GM12872 (cell line): ENCODE measurements around the gene HEATR5B.

Source experiments
- CTCF ChIP-seq: IDR thresholded peaks from 3 replicates; pipeline ENCODE4 v1.5.1; 2011; ENCODE audit warnings: low read depth, mild to moderate bottlenecking, low read length, moderate library complexity; ENCODE audit not compliant: insufficient read depth

Gene HEATR5B

GRCh38 chr2:37109523-37109922 lies 25.4 kb upstream of the HEATR5B start:
- TF ChIP-seq CTCF, result no peak

DNA sequence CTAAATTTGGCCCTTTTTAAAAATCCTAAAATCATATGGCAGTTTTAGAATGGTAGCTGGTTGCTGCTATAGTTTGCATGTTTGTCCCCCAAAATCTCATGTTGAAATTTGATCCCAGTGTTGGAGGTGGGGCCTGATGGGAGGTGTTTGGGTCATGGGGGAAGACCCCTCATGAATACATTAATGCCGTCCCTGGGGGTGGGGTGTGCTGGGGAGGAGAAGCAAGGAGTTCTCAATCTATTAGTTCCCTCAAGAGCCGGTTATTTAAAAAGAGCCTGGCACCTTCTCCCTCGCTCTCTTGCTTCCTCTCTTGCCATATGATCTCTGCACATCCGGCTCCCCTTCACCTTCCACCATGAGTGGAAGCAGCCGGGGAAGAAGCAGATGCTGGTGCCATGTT lies 21.0 kb upstream of the HEATR5B start:
- TF ChIP-seq CTCF, result no peak

DNA sequence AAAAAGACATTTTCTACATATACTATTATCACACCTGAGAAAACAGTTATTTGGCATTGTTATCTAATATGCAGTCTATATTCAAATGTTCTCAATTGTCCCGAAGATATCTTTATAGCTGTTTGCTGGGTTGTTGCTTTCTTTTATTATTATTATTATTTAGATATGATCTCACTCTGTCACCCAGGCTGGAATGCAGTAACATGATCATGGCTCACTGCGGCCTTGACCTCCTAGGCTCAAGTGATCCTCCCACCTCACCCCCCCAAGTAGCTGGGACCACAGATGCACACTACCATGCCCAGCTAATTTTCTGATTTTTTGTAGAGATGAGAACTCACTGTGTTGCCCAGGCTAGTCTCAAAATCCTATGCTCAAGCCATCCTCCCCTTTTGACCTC lies 20.0 kb upstream of the HEATR5B start:
- no peak for TF ChIP-seq CTCF

DNA sequence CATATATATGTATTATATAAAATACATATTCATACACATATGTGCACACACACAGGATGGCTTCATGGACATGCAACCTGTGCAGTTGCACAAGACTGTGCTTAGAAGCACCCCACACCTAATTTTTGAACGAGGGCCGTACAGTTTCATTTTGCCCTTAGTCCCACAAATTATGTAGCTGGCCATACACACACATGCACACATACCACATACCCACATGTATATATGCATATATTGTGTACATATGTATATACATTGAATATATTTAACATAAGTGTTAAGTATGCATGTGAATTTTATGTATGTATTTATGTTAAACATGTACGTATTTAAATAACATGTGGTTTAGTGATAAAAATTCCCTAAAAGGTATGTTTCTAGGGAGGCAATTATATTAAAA lies 18.4 kb upstream of the HEATR5B start:
- no peak for TF ChIP-seq CTCF

DNA sequence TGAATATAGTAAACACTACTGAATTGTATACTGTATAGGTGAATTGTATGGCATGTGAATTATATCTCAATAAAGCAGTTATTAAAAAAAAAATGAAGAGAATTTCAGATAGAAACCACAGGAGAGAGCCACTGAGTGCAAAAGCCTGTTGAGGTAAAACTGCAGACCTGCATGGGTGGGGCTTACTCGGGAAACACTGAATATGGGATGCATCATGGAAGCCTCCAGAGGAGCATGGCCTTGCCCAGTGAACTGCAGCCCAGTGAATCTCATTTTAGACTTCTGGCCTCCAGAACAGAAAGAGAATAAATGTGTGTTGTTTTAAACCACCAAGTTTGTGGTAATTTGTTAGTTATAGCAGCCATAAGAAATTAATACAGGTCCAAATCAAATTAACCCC lies 15.9 kb upstream of the HEATR5B start:
- TF ChIP-seq CTCF, result no peak

DNA sequence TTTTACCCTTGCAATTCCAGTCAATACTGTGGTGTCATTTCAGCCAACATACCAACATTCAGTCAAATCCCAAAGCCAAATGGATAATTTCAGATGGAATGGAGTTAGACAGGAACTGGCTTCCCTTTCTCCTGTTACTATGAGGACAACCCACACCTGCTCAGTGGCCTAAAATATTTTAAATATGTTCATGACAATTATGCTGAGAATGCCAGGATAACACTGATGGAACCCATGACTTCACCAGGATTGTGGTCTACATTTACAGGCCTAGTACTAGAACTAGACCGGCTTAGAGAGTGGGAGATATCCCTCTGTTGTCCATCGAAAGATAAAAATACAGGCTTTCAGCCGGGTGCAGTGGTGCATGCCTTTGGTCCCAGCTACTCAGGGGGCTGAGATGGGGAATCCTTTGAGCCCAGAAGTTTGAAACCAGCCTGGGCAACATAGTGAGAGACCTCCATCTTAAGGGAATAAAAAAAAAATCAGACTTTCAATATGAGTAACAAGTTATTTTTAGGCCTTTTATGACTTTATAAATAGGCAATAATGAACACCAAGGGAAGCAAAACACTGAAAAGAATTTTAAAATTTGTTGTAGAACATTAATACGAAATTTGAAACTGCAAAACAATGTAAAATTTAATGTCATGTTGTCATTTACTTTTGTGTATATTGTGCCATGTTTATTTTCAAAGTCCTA lies 14.4 kb upstream of the HEATR5B start:
- TF ChIP-seq CTCF, result no peak

- TF ChIP-seq CTCF, result no peak
Measured at GRCh38 chr2:37096568-37096967, 12.4 kb upstream of the HEATR5B start.
